Measurements from ENCODE around the gene DSG2.
A peak's percentile ranks its signal among the peaks of the same experiment; 100 is the strongest.

The DSG2 gene

GRCh38 chr18:31512203-31512764, 14.3 kb downstream of the DSG2 start:
- H3K27me3 ChIP-seq (ENCODE audit: control insufficient read depth, insufficient read depth, low read length) = no peaks in the 10 kb centered on the region
- H3K36me3 ChIP-seq (ENCODE audit: control insufficient read depth, insufficient read depth, low read length) = no peaks in the 10 kb centered on the region
- peak overlapping the region; percentile 64; the same call in 1 of the 2 replicates for H3K27ac ChIP-seq (ENCODE audit: low read depth, low read length)
- no peaks in the 10 kb centered on the region for H3K9me3 ChIP-seq (ENCODE audit: control insufficient read depth, insufficient read depth, low read depth, low read length)
- no peak overlapping the region for H3K9ac ChIP-seq (ENCODE audit: low read length)
- no peak overlapping the region for H3K4me3 ChIP-seq (ENCODE audit: low read depth, low read length)
- peaks cover 36% of the 10 kb centered on the region for H3K4me1 ChIP-seq (ENCODE audit: control insufficient read depth, insufficient read depth, low read length)

- Histone ChIP-seq H3K9ac (ENCODE audit: low read length) (peak overlapping the region; percentile 24), H3K27ac (ENCODE audit: low read depth, low read length) (peak overlapping the region; percentile 64; the same call in 1 of the 2 replicates), H3K36me3 (ENCODE audit: control insufficient read depth, insufficient read depth, low read length) (peaks cover 4% of the 10 kb centered on the region; the same call in 1 of the 2 replicates), H3K4me1 (ENCODE audit: control insufficient read depth, insufficient read depth, low read length) (peaks cover 36% of the 10 kb centered on the region), H3K4me3 (ENCODE audit: low read depth, low read length) (no peak overlapping the region), H3K9me3 (ENCODE audit: control insufficient read depth, insufficient read depth, low read depth, low read length) (no peaks in the 10 kb centered on the region), H3K27me3 (ENCODE audit: control insufficient read depth, insufficient read depth, low read length) (no peaks in the 10 kb centered on the region)
Observed at GRCh38 chr18:31513189-31513935, 15.4 kb downstream of the DSG2 start.

DNA sequence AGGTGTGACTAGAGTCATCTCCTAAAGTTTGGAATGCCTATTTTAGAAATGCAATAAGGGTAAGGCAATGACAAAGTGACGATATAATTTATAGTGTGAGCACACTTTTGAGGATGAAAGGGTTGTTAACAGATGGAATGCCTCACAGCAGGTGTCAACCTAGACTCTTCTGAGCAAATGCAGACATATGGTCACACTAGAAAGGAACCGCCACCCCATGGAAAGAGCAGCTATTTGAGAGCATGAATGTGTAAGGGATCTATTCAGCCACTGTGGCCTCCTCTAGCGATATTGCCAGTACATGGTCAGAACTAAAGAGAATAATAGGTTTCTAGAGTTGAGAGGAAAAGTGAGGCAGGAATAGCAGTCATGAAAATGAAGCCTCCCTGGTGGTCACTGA, 18.5 kb downstream of the DSG2 start:
- Histone ChIP-seq H3K36me3 (ENCODE audit: control insufficient read depth, insufficient read depth, low read length) (peaks cover 29% of the 10 kb centered on the region), H3K4me1 (ENCODE audit: control insufficient read depth, insufficient read depth, low read length) (peaks cover 36% of the 10 kb centered on the region), H3K27me3 (ENCODE audit: control insufficient read depth, insufficient read depth, low read length) (no peaks in the 10 kb centered on the region), H3K9ac (ENCODE audit: low read length) (no peak overlapping the region), H3K9me3 (ENCODE audit: control insufficient read depth, insufficient read depth, low read depth, low read length) (no peaks in the 10 kb centered on the region), H3K27ac (ENCODE audit: low read depth, low read length) (no peak overlapping the region), H3K4me3 (ENCODE audit: low read depth, low read length) (no peak overlapping the region)

DNA sequence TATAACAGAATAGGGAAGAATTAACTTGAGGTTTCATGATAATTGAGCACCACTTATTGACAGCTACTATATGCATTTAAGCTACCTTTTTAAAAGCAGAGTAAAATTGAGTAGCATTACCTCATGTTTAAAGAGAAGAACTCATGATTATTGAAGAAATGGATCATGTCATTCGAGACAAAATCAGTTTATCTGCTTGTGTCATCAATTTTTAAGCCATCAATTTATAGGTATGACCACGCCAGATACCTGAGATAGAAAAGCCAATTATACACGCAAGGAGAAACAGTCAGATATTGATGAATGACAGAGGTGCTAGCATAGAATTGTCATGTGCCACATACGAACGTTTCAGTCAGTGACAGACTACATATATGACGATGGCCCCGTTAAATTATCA, 28.4 kb downstream of the DSG2 start:
- H3K27me3 ChIP-seq (ENCODE audit: control insufficient read depth, insufficient read depth, low read length) = no peaks in the 10 kb centered on the region
- peaks cover 95% of the 10 kb centered on the region for H3K36me3 ChIP-seq (ENCODE audit: control insufficient read depth, insufficient read depth, low read length)
- H3K9me3 ChIP-seq (ENCODE audit: control insufficient read depth, insufficient read depth, low read depth, low read length) = no peaks in the 10 kb centered on the region
- H3K4me1 ChIP-seq (ENCODE audit: control insufficient read depth, insufficient read depth, low read length) = no peaks in the 10 kb centered on the region
- no peak overlapping the region for H3K27ac ChIP-seq (ENCODE audit: low read depth, low read length)
- no peak overlapping the region for H3K9ac ChIP-seq (ENCODE audit: low read length)
- H3K4me3 ChIP-seq (ENCODE audit: low read depth, low read length) = no peak overlapping the region

DNA sequence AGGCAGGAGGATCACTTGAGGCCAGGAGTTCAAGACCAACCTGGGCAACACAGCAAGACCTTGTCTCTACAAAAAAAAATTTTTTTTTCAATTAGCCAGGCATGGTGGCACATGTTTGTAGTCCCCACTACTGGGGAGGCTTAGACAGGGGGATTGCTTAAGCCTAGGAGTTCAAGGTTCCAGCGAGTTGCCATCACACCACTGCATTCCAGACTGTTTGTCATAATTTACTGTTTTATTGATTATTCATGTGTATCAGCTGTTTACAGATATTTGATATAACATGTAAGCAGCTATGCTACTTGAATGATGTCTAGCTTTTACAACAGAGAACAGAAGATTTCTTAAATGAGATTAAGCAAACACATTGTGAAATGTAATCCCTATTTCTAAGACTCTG, 35.3 kb downstream of the DSG2 start:
- Histone ChIP-seq H3K9me3 (ENCODE audit: control insufficient read depth, insufficient read depth, low read depth, low read length) (no peaks in the 10 kb centered on the region), H3K27ac (ENCODE audit: low read depth, low read length) (no peak overlapping the region), H3K9ac (ENCODE audit: low read length) (no peak overlapping the region), H3K4me3 (ENCODE audit: low read depth, low read length) (no peak overlapping the region), H3K27me3 (ENCODE audit: control insufficient read depth, insufficient read depth, low read length) (no peaks in the 10 kb centered on the region), H3K36me3 (ENCODE audit: control insufficient read depth, insufficient read depth, low read length) (peaks cover 88% of the 10 kb centered on the region), H3K4me1 (ENCODE audit: control insufficient read depth, insufficient read depth, low read length) (no peaks in the 10 kb centered on the region)

DNA sequence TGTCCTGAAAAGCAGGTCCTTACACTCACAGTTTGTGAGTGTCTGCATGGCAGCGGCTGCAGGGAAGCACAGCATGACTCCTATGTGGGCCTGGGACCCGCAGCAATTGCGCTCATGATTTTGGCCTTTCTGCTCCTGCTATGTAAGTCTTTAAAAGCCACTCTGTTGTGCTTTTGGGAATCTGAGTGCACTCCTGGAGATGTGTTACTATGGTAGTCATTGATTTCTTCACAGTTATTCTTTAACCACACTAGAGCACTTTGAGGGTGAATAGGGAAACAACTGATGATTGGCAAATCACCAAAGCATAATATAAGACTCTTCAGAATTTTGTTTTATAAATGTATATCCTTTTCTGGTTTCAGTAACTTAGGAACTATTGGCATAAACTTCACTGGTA, 40.9 kb downstream of the DSG2 start:
- no peaks in the 10 kb centered on the region for H3K27me3 ChIP-seq (ENCODE audit: control insufficient read depth, insufficient read depth, low read length)
- H3K4me3 ChIP-seq (ENCODE audit: low read depth, low read length) = no peak overlapping the region
- no peak overlapping the region for H3K27ac ChIP-seq (ENCODE audit: low read depth, low read length)
- H3K4me1 ChIP-seq (ENCODE audit: control insufficient read depth, insufficient read depth, low read length) = no peaks in the 10 kb centered on the region
- H3K9me3 ChIP-seq (ENCODE audit: control insufficient read depth, insufficient read depth, low read depth, low read length) = no peaks in the 10 kb centered on the region
- no peak overlapping the region for H3K9ac ChIP-seq (ENCODE audit: low read length)
- peaks cover 90% of the 10 kb centered on the region for H3K36me3 ChIP-seq (ENCODE audit: control insufficient read depth, insufficient read depth, low read length)

GRCh38 chr18:31546476-31546875, 48.5 kb downstream of the DSG2 start:
- no peaks in the 10 kb centered on the region for H3K9me3 ChIP-seq (ENCODE audit: control insufficient read depth, insufficient read depth, low read depth, low read length)

GRCh38 chr18:31548853-31549252, 50.9 kb downstream of the DSG2 start:
- Histone ChIP-seq H3K27me3 (ENCODE audit: control insufficient read depth, insufficient read depth, low read length) (no peaks in the 10 kb centered on the region), H3K9me3 (ENCODE audit: control insufficient read depth, insufficient read depth, low read depth, low read length) (no peaks in the 10 kb centered on the region), H3K9ac (ENCODE audit: low read length) (no peak overlapping the region), H3K4me1 (ENCODE audit: control insufficient read depth, insufficient read depth, low read length) (peaks cover 12% of the 10 kb centered on the region; the same call in 1 of the 2 replicates), H3K36me3 (ENCODE audit: control insufficient read depth, insufficient read depth, low read length) (peaks cover 32% of the 10 kb centered on the region), H3K4me3 (ENCODE audit: low read depth, low read length) (no peak overlapping the region), H3K27ac (ENCODE audit: low read depth, low read length) (0 out of 2 replicates have a peak overlapping the region, but pooled peaks have one; percentile 25)

More at GRCh38 chr18:31546476-31546875, 48.5 kb downstream of the DSG2 start:
- H3K27ac ChIP-seq (ENCODE audit: low read depth, low read length) = no peak overlapping the region
- H3K4me1 ChIP-seq (ENCODE audit: control insufficient read depth, insufficient read depth, low read length) = peaks cover 12% of the 10 kb centered on the region; the same call in 1 of the 2 replicates
- no peak overlapping the region for H3K9ac ChIP-seq (ENCODE audit: low read length)
- H3K4me3 ChIP-seq (ENCODE audit: low read depth, low read length) = no peak overlapping the region
- H3K27me3 ChIP-seq (ENCODE audit: control insufficient read depth, insufficient read depth, low read length) = no peaks in the 10 kb centered on the region
- H3K36me3 ChIP-seq (ENCODE audit: control insufficient read depth, insufficient read depth, low read length) = peaks cover 55% of the 10 kb centered on the region

DNA sequence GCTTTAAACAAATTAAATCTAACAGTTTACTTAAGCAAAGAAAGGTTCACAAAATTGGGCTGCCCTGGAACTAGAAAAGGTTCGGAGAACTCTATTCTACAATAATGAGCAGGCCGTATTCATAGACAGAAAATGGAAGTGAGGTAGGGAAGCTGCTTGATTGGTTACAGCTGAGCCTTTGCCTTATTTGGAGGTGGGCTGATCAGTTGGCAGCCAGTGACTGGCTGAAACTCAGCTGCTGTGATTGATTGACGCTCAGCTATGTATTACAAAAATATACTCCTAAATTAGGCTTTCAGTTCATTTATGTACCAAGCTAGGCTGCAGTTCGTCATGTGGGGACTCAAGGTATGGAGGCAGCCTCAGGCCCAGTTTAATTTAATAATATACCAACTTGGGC, 51.4 kb downstream of the DSG2 start:
- Histone ChIP-seq H3K9ac (ENCODE audit: low read length) (no peak overlapping the region), H3K36me3 (ENCODE audit: control insufficient read depth, insufficient read depth, low read length) (peaks cover 27% of the 10 kb centered on the region), H3K27ac (ENCODE audit: low read depth, low read length) (0 out of 2 replicates have a peak overlapping the region, but pooled peaks have one; percentile 25), H3K4me1 (ENCODE audit: control insufficient read depth, insufficient read depth, low read length) (peaks cover 15% of the 10 kb centered on the region), H3K4me3 (ENCODE audit: low read depth, low read length) (no peak overlapping the region), H3K27me3 (ENCODE audit: control insufficient read depth, insufficient read depth, low read length) (no peaks in the 10 kb centered on the region), H3K9me3 (ENCODE audit: control insufficient read depth, insufficient read depth, low read depth, low read length) (no peaks in the 10 kb centered on the region)

- H3K4me3 ChIP-seq (ENCODE audit: low read depth, low read length) = no peak overlapping the region
- peaks cover 25% of the 10 kb centered on the region for H3K4me1 ChIP-seq (ENCODE audit: control insufficient read depth, insufficient read depth, low read length)
- no peak overlapping the region for H3K9ac ChIP-seq (ENCODE audit: low read length)
- peaks cover 4% of the 10 kb centered on the region for H3K36me3 ChIP-seq (ENCODE audit: control insufficient read depth, insufficient read depth, low read length)
- no peak overlapping the region for H3K27ac ChIP-seq (ENCODE audit: low read depth, low read length)
- no peaks in the 10 kb centered on the region for H3K9me3 ChIP-seq (ENCODE audit: control insufficient read depth, insufficient read depth, low read depth, low read length)
- H3K27me3 ChIP-seq (ENCODE audit: control insufficient read depth, insufficient read depth, low read length) = no peaks in the 10 kb centered on the region
Observed at GRCh38 chr18:31551883-31552282, 53.9 kb downstream of the DSG2 start.

DNA sequence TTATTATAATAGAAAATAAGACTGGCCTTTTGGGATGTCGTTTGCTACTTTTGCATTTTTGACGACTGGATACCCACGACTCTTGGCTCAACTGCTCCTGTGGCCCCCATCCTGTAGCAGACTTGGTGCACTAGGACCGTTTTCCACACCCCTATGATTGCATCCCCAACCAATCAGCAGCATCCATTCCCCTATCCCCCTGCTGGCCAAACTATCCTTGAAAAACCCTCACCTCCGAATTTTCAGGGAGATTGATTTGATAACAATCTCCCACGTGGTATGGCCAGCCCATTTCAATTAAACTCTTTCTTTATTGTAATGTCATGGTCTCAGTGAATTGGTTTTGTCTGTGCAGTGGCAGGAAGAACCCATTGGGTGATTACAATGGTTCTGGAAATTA, 55.8 kb downstream of the DSG2 start:
- Histone ChIP-seq H3K27me3 (ENCODE audit: control insufficient read depth, insufficient read depth, low read length) (no peaks in the 10 kb centered on the region), H3K27ac (ENCODE audit: low read depth, low read length) (no peak overlapping the region), H3K4me1 (ENCODE audit: control insufficient read depth, insufficient read depth, low read length) (peaks cover 22% of the 10 kb centered on the region), H3K9me3 (ENCODE audit: control insufficient read depth, insufficient read depth, low read depth, low read length) (no peaks in the 10 kb centered on the region), H3K9ac (ENCODE audit: low read length) (no peak overlapping the region), H3K4me3 (ENCODE audit: low read depth, low read length) (no peak overlapping the region), H3K36me3 (ENCODE audit: control insufficient read depth, insufficient read depth, low read length) (no peaks in the 10 kb centered on the region)

All from HUES6 (cell line).